Islet of Langerhans (tissue), 1 donor: ENCODE data around the gene AUTS2.

Experiments
- FAIRE-seq: peaks from one replicate; lab custom pipeline; 2011; peaks lifted over from hg19 to GRCh38; lab: Jason Lieb, UNC

Gene AUTS2

DNA sequence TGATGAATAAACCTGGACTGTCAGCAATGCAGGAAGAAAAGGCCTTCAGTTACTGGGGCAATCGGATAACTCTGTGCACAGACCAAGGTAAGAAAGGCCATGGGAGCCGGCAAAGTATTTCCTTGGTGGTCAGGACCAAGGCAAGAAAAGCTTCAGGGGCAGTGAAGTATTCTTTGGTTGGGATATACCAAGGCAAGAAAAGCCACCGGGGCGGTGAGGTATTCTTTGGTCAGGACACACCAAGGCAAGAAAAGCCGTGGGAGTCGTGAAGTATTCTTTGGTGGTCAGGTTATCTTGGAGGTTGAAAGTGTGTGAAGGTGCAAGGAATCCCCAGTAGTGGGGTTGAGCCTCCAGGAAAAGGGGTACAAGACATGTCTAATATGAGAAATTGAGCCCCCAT, 1238.7 kb downstream of the AUTS2 start:
- no peak for FAIRE-seq

- FAIRE-seq: no peak
Observed at GRCh38 chr7:70837589-70837988, 1239.3 kb downstream of the AUTS2 start.

DNA sequence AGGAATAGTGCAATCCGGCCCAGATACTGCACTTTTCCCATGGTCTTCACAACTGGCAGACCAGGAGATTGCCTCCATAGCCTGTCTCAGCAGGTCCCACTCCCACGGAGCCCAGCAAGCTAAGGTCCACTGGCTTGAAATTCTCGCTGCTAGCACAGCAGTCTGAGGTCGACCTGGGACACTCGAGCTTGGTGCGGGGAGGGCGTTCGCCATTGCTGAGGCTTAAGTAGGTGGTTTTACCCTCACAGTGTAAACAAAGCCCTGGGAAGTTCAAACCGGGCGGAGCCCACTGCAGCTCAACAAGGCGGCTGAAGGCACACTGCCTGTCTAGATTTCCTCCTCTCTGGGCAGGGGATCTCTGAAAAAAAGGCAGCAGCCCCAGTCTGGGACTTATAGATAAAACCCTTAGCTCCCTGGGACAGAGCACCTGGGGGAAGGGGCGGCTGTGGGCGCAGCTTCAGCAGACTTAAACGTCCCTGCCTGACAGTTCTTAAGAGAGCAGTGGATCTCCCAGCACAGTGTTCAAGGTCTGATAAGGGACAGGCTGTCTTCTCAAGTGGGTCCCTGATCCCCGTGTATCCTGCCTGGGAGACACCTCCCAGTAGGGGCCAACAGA, 1240.1 kb downstream of the AUTS2 start:
- FAIRE-seq: no peak
